HG02852 (cell line): ENCODE results near the gene C11orf68.
"Not testable (repeated sequence)": the region's sequence is repeated elsewhere in the genome, so short reads cannot be mapped to it uniquely, and the experiment has no call there.

Source experiments
- ATAC-seq: cut with Tn5 transposase; IDR thresholded peaks from one replicate; pipeline ENCODE4 v1.9.1; 2021; ENCODE audit warnings: mild to moderate bottlenecking, moderate library complexity; ENCODE audit not compliant: unreplicated experiment

C11orf68 gene

DNA sequence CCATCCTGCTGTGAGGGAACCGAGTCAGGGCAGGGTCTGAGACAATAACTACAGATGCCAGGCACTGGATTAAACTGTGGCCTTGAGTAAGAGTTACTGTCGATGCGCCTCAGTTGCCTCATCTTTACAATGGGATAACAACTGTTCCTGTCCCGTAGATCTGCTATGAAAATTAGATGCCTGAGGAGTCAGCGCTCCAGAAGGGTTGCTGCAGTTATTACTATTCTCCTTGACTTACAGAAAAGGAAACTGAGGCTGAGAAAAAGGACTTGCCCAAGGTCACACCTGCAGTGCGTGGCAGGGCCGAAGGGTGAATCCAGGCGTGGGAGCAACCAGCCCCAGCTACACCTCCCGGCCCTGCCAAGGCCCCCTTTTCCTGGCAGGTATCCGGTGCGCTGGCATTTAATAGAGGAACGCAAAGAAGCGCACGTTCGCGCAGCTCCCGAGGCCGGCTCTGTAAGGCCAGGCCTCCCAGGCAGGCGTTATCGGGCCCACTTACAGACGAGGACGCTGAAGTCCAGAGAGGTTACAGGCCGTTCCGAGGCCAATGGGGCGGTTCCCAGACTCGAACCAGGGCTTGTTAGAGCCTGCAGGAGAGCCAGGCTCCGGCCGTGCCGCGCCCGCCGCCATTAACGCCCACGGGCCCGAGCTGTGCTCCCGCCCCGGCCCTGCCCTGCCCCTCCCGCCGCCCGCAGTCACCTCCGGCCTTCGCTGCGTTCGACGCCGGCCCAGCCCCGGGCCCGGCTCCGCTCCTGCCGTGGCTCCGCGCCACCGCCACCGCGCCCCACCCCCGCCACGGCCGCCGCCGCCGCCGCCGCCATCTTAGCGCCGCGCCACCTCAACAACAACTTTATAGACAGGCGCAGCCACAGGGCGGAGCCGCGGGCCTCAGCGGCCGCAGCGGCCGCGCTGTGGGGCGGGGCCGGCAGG is at the start of gene C11orf68:
Gene C11orf68, minus strand, starts transcription at position 852 of the 930 bp plus-strand sequence. Its CDS starts 31 bp downstream, at position 821.
- peak; percentile 48 for ATAC-seq

DNA sequence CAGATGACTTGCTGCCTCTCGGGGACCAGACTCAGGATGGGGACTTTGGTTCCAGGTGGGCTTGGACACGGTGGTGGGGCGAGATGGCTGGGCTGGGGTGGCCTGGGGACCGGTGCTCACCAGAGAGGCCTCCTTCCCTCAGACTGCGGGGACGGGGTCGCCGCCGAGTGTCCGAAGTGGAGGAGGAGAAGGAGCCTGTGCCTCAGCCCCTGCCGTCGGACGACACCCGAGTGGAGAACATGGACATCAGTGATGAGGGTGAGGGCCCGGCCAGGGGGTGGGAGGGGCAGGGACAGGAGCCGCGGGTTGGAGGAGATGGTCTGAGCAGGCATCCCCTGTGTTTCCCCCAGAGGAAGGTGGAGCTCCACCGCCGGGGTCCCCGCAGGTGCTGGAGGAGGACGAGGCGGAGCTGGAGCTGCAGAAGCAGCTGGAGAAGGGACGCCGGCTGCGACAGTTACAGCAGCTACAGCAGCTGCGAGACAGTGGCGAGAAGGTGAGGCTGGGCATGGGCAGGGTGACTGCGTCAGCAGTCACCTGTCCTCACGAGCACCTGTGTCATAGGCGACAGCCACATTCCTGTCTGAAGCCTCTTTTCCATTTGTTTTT is 48.6 kb upstream of the C11orf68 start:
- no peak for ATAC-seq

DNA sequence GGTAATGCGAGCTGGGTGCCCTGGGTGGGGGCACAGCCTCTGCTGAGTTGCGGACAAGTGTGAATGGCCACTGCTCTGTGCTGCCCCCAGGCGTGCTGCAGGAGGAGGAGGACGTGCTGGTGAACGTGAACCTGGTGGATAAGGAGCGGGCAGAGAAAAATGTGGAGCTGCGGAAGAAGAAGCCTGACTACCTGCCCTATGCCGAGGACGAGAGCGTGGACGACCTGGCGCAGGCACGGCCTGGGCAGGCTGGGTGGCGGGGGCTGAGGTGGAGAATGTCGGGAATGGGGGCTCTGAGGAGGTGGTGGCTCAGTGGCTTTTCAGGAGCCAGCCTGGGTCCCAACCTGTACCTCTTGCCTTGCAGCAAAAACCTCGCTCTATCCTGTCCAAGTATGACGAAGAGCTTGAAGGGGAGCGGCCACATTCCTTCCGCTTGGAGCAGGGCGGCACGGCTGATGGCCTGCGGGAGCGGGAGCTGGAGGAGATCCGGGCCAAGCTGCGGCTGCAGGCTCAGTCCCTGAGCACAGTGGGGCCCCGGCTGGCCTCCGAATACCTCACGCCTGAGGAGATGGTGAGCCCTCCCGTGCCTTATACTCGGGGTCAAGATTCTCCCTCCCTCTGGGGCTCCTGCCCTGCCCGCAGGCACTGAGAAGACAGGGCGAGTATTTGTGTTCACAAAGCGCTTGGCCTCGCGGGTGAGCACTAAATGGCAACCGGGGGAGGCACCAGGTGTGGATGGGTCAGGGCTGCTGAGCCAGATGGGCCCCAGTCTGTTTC is 47.3 kb upstream of the C11orf68 start:
- ATAC-seq = no peak

DNA sequence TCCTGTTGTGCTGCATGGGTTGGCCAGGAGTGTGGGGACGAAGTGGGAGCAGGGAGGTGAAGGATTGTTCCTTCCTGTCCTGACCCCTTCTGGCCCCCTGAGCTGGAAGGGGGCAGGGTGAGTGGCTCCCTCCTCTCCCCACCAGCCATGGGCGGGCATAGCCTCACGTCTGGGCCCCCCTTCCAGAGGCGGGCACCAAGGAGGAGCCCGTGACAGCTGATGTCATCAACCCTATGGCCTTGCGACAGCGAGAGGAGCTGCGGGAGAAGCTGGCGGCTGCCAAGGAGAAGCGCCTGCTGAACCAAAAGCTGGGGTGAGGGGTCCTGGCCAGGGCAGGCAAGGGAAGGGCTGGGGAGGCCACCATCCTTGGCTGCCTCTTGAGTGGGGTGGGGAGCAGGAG is 46.0 kb upstream of the C11orf68 start:
- ATAC-seq = no peak

DNA sequence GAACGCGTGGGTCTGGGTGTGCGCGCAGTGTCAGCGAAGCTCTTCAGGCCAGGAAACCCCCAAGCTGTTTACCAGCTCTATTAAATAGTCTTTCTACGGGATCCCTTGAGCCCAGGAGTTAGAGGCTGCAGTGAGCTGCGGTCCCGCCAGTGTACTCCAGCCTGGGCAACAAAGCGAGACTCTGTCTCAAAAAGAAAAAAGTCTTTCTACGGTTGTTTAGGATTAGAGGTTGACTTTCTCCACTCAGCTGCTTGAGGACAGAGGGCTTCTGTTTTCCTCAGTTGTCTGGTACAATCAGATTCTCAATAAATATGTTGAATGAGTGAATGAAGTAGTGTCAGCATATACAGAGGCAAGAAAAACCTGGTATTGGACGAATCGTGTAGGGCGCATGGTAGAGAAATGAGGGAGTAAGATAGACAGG is 43.3 kb upstream of the C11orf68 start:
- ATAC-seq = no peak

DNA sequence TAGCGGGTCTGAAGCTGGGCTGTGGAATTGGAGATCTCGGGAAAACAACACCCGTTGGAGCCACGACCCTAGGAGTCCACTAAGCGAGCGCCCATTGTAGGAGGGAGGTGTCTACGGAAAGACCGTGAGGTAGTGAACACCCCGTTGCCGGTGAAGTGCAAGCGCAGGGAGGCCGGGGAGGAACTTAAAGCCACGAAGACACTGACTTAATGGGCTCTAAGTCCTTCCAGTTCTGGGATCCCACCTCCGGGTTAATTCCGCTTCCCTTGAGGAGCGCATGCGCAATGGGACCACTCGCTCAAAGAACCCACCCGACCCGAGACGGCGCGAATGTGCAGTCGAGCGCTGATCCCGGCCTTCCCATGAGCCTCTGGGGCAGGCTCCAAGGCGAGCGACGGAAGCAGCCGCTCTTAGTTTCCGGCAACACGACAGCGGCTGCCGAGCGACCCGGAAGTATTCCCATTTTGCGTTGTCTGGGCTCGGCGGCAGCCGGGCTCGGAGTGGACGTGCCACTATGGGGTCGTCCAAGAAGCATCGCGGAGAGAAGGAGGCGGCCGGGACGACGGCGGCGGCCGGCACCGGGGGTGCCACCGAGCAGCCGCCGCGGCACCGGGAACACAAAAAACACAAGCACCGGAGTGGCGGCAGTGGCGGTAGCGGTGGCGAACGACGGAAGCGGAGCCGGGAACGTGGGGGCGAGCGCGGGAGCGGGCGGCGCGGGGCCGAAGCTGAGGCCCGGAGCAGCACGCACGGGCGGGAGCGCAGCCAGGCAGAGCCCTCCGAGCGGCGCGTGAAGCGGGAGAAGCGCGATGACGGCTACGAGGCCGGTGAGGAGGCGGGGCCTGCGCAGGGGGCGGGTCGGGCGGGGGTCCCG is 42.6 kb upstream of the C11orf68 start, which contains the start of gene SART1:
Gene SART1, plus strand, starts transcription at position 468 of the 874 bp plus-strand sequence. Its CDS starts 47 bp downstream, at position 515.
- peak; percentile 85 for ATAC-seq

DNA sequence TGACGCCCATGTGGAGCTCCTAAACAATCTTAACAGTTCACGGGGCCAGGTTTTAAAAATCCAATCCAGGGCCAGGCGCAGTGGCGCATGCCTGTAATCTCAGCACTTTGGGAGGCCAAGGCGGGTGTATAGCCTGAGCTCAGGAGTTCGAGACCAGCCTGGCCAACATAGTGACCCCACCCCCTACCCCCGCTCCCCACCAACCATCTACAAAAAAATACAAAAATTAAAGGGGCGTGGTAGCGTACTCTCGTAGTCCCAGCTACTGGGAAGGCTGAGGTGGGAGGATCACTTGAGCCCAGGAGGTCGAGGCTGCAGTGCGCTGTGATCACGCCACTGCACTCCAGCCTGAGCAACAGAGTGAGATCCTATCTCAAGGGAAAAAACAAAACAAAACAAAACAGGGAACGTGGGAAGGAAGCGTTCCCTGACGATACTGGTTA is 42.0 kb upstream of the C11orf68 start:
- ATAC-seq = no peak

DNA sequence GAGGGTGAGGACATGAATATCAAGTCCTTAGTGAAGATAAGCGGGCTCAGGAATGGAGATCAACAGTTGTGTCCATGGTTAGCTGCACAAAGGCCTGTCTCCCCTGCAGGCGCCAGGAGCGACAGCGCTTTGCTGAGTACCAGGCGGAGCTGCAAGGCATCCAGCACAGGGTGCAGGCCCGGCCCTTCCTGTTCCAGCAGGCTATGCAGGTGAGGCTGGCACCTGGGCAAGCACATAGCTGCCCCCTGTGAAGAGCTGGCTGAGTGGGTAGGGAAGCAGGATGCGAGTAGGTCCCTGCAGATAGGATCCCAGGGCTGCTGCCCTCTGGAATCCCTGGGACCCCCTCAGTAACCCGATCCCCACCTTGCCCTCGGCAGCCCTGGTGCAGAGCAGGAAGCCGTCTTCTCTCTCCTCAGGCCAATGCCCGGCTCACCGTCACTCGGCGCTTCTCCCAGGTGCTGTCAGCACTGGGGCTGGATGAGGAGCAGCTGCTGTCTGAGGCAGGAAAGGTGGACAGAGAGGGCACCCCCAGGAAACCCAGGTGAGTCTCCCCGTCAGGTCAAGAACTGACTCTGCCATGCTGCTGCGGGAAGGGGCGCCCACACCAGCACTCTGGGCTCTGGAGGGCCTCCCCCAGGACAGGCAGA is 40.0 kb upstream of the C11orf68 start:
- no peak for ATAC-seq

DNA sequence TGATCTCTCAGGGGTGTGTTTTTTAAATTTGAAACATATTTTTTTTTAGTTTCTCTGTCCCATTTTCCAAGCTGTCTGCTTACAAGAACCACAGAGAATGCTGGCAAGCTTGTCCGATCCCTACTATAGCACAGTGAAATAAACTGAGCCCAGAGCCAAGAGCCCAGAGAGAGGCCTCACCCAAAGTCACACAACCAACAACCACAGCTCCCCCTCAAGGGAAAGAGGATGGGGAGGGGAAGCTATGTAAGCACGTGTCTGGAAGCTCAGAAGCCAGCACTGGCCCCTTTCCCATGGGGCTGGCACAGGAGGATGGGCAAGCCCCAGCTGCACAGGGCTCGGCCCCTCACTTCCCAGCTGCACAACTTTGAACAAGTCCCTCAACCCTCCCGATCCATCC is 39.4 kb upstream of the C11orf68 start:
- ATAC-seq = no peak

DNA sequence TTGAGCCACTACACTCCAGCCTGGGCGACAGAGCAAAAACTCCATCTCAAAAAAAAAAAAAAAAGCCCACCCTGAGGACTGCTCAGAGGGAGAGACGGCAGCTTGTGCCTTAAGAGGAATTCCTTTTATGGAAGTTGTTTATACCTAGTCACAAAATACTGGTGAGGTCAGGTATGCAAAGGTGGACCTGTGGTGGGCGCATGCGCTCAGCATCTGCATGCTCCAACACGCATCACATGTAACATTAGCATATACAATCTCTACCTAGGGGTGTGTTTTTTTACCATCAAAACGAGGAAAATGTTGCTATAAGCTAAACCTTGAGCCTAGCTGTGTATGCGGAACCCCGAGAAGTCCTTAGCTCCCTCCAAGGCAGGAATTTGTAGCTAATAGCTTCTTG is 35.9 kb upstream of the C11orf68 start:
- ATAC-seq = no peak

DNA sequence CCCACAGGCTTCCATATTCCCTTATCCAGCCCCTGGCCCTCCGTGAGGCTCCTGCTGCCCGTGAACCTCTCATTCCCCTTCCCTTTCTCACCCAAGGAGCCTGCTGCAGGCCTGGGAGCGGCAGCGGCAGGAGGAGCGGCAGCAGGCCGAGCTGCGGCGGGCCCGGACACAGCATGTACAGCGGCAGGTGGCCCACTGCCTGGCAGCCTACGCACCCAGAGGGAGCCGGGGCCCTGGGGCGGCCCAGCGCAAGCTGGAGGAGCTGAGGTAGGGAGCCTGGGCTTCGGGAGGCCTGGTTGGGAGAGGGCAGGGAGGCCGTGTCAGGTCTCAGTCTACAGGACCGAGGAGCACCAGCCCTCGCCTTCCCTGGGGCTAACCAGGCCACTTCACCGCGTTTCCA is 34.6 kb upstream of the C11orf68 start:
- no peak for ATAC-seq

DNA sequence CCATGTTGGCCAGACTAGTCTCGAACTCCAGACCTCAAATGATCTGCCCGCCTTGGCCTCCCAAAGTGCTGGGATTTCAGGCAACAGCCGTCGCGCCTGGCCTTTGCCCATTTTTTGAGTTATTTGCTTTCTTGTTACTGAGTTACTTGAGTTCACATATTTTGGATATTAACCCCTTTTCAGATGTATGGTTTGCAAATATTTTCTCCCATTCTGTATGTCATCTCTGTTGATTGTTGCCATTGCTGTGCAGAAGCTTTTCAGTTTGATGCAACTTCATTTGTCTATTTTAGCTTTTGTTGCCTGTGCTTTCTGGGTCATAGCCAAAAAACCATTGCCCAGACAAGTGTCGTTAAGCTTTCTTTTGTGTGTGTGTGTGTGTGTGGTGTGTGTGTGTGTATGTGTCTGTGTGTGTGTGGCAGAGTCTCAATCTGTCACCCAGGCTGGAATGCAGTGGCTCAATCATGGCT is 33.2 kb upstream of the C11orf68 start:
- no peak for ATAC-seq

DNA sequence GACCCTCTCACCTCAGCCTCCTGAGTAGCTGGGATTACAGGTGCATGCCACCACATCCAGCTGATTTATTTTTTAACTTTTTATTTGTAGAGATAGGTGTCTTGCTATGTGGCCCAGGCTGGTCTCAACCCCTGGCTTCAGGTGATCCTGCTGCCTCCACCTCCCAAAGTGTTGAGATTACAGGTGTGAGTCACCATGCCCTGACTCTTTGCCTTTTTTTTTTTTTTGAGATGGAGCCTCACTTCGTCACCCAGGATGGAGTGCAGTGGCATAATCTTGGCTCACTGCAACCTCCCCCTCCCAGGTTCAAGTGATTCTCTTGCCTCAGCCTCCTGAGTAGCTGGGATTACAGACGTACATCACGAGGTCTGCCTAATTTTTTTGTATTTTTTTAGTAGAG is 32.8 kb upstream of the C11orf68 start:
- ATAC-seq = not testable (repeated sequence)

DNA sequence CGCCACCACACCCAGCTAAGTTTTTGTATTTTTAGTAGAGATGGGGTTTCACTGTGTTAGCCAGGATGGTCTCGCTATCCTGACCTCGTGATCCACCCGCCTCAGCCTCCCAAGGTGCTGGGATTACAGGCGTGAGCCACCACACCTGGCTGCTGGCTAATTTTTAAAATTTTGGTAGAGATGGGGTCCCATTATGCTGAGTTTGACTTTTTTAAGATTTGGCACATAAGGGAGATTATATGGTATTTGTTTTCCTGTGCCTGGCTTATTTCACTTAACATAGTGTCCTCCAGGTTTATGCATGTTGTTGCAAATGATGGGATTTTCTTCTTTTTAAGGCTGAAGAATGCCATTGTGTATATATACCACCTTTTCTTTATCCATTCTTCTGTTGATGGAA is 31.8 kb upstream of the C11orf68 start:
- not testable (repeated sequence) for ATAC-seq

DNA sequence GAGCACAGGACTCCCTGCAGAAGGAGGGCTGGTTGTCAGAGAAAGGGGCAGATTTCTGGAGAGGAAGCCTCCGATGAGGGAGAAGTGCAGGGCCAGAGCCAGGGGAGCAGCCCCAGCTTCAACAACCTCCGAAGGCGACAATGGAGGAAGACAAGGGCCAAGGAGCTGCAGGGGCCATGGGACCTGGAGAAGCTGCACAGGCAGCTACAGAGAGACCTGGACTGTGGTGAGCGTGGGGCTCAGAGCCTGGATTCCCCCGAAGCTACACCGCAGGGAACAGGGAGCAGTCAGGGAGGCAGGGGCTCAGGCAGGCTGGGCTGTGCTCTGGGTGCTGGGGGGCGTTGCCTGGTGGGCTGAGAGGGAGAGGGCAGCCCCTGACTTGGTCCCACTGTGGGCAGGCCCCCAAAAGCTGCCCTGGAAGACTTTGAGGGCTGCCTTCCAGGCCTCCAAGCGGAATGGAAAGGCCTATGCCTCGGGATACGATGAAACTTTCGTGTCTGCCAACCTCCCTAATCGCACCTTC is 28.8 kb upstream of the C11orf68 start:
- no peak for ATAC-seq

DNA sequence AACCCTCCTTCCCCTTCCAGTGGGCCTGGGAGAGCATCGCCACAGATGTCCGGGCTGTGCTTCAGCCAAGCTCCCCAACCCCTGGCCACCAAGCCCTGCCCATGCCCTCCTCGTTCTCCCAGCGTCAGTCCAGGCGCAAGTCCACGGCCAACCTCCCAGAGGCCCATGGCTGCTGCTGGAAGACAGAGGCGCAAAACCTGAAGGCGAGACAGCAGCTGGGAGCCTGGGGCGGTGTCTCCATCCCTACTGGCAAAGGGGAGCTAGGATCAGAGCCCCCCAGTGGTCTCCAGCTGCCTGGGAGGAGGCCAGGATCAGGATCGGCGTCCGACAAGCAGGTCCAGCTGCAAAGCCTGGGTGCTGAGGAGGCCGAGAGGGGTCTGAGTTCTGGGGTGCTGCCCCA is 28.3 kb upstream of the C11orf68 start:
- ATAC-seq = no peak

DNA sequence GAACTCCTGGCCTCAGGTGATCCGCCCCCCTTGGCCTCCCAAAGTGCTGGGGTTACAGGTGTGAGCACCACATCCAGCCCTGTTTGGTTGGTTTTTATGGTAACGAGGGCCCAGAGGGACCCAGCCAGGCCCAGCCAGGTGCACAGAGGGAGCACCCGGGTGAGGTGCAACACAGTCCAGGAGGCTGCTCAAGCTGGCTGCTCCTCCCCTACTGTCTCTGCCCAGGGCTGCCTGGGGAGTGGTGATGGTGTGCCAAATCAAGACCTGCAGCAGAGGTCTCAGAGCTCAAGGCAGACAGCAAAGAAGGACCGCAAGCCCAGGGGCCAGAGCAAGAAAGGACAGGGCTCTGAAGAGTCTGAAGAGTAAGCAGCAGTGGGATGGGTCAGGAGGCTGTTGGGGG is 27.8 kb upstream of the C11orf68 start:
- ATAC-seq = no peak

DNA sequence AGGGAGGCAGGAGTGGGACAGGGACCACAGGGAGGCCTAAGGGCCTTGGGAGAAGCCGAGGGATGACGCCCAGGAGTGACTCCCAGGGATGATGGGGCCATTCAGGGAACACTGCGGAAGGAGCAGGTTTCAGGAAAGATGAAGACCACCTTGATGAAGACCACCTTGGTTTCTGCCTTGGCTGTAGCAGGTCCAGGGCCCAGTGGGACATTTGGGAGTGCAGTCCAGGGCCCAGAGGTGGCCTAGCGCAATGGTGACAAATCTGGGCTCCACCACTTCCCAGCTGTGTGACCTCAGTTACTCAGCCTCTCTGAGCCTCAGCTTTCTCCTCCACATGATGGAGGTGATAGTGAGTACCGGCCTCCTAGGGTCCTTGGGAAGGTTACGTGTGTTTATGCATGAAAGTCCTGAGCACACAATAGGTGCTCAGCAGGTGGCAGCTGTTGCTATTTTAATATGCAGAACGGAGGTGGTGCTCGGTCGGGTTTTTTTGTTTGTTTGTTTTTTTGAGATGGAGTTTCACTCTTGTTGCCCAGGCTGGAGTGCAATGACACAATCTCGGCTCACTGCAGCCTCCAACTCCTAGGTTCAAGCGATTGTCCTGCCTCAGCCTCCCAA is 27.2 kb upstream of the C11orf68 start:
- ATAC-seq = no peak

DNA sequence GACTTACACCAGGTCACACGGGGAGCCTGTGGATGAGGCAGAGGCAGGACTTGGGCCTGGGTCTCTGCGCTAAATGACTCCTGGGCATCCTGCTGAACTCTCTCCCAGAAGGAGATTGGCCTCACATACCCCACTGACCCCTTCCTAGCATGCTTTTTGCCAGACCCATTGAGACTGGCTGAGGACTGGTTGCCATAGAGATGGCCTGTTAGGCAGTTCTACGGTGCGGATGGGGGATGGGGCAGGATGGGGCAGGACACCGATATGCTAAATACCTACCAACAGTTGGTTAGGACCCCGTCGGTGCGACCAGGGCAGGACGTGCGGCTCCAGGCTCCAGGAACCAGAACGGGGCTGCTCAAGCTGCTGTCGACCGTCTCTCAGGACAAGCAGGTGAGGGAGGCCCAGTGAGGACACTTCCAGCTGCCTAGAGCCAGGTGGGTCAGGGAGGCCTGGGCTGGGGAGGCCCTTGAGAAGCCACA is 26.6 kb upstream of the C11orf68 start, which contains the start of gene TSGA10IP:
Gene TSGA10IP, plus strand, starts transcription at position 51 of the 482 bp plus-strand sequence. Its CDS starts 196 bp downstream, at position 247.
- no peak for ATAC-seq
